ENCODE data around the gene SLFN13. TPM values are rescaled to one million over a fixed set of nuclear protein-coding genes. Genes with fewer than 3 reads are reported as not detected.

The SLFN13 gene
- total and polyA plus RNA-seq, 9 of the 15 experiments (the other 6 are each of a cell fraction or from before 2014, with no cell fraction given): 0.04 to 0.49 (median 0.17) TPM

DNA sequence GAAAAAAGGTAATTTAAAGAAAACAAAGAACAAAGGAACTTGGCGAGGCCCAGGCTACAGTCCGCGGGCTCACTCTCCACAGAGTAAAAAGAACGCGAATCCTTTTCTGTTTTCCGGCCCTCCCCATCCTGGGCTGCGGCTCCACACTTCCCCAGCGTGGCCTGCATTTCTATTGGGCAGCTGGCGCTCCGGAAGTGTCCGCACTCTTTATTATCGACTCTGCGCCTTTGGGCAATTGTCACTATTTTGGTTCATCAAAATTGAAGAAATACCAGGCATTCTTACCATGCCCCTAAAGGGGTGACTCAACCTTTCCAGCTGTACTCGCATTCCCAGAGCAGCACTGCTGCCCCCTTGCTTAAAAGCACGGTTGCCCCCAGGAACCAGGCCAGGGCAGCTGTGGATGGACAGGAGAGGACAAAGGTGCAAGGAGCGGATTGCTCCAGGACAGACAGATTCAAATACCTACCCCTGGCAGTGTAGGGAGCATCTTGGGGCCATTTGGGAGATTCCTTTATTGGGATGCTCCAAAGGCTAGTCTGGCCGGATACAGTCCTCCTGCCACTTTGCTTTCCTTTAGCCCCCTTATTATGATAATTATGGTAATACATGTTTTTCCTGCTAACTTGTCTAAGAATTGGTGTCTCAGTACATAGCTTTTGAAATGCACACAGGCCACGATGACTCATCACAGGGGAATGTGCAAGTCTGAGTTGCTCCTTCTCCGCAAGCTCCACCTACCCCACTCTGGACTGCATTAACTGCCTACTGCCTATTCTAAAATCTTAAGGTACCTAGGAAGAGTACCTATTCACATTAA, 15.3 kb downstream of the SLFN13 start:
- H3K9me3 ChIP-seq (replicated peaks; ENCODE audit: control insufficient read depth, insufficient read depth, low read depth, low read length): no peaks in the 10 kb centered on the region
- in situ Hi-C loops (cut with MboI): no loop called here
- no peak overlapping the region for H2AFZ ChIP-seq (ENCODE audit: low read depth, low read length)
- no peaks in the 10 kb centered on the region for H3K36me3 ChIP-seq (ENCODE audit: control insufficient read depth, insufficient read depth, low read length)
- CTCF ChIA-PET (ENCODE audit: low intra/inter-chr PET ratio): no interaction called here
- H4K20me1 ChIP-seq (replicated peaks; ENCODE audit: control insufficient read depth, insufficient read depth, low read length): no peaks in the 10 kb centered on the region
- FAIRE-seq (peak; percentile 93), ATAC-seq (peak; percentile 95), DNase-seq (ENCODE audit: extremely low read depth in 1 of 4, low spot score in 3 of 4) (peak; percentile 52 to 72 (median 66))
- no peak overlapping the region for H3K27ac ChIP-seq (ENCODE audit: extremely low read depth, low read depth, low read length)
- no peaks in the 10 kb centered on the region for H3K9me1 ChIP-seq (ENCODE audit: control insufficient read depth, insufficient read depth, low read length)
- no peak overlapping the region for H3K4me3 ChIP-seq
- POLR2A ChIA-PET: interaction anchor here (0.8 to 1.9 kb wide), 3 partner anchors 15 to 656 kb away, joined by 3 to 6 read pairs (median 3); partner anchors contain the start of gene SLFN13
- no TSS peak for BruUV-seq (replicated peaks)
- no peaks in the 10 kb centered on the region for H3K79me2 ChIP-seq (ENCODE audit: control insufficient read depth, insufficient read depth, low read length)
- H3K9ac ChIP-seq (ENCODE audit: insufficient read depth in 1 of 2, low read depth in 2 of 2, low read length in 2 of 2): no peak overlapping the region
- peaks cover 0 to 7% of the 10 kb centered on the region in 2 experiments; a peak in 2 of 5 replicates for H3K4me1 ChIP-seq (replicated peaks in 1 of 2; ENCODE audit: control insufficient read depth in 2 of 2, insufficient read depth in 2 of 2, low read length in 2 of 2)
- peak overlapping the region; percentile 10; the same call in 1 of the 2 replicates for H3K4me2 ChIP-seq (ENCODE audit: insufficient read depth, low read length)
- intact Hi-C loops (cut with micrococcal nuclease): loop anchor here (10.0 kb wide), 1 partner anchor 102 kb away; the partner anchor contains the start of gene SLFN12L
- WGBS (ENCODE audit: insufficient coverage, low coverage, missing lambda C conversion rate): 36% methylated on average over 19 of the region's 19 CpGs
- H3K27me3 ChIP-seq (ENCODE audit: control insufficient read depth in 2 of 2, insufficient read depth in 2 of 2, low read length in 2 of 2): peaks cover 20 to 23% of the 10 kb centered on the region in 2 experiments; a peak in 4 of 5 replicates
- no peak for TF ChIP-seq PTBP1 (IDR thresholded peaks at IDR 0.05; ENCODE audit: low read depth, low read length)
- TF ChIP-seq ATF7 (IDR thresholded peaks at IDR 0.05): 0 out of 2 replicates have a peak, but pooled peaks have one; percentile 30
- TF ChIP-seq NFE2 (IDR thresholded peaks at IDR 0.05; ENCODE audit: low read depth): peak; percentile 62
- TF ChIP-seq, protein P1, sequence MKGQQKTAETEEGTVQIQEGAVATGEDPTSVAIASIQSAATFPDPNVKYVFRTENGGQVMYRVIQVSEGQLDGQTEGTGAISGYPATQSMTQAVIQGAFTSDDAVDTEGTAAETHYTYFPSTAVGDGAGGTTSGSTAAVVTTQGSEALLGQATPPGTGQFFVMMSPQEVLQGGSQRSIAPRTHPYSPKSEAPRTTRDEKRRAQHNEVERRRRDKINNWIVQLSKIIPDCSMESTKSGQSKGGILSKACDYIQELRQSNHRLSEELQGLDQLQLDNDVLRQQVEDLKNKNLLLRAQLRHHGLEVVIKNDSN (CRISPR knock-in tag; IDR thresholded peaks at IDR 0.05): no peak
- no peak for TF ChIP-seq NR1H2 (CRISPR knock-in tag; IDR thresholded peaks at IDR 0.05)
- peak; percentile 91 for TF ChIP-seq FOSL1 (tag; conservative IDR thresholded peaks at IDR 0.05)
- TF ChIP-seq JUNB (CRISPR knock-in tag; conservative IDR thresholded peaks at IDR 0.05): peak; percentile 76
- peak; percentile 86 for TF ChIP-seq TEAD4 (IDR thresholded peaks at IDR 0.05; ENCODE audit: low read length)
- TF ChIP-seq TEAD4 (CRISPR knock-in tag; IDR thresholded peaks at IDR 0.05; ENCODE audit: borderline replicate concordance): no peak
- peak; percentile 88 for TF ChIP-seq JUN (IDR thresholded peaks at IDR 0.05; ENCODE audit: borderline replicate concordance, low read depth, low read length)
- no peak for TF ChIP-seq JUN (CRISPR knock-in tag; IDR thresholded peaks at IDR 0.05; ENCODE audit: borderline replicate concordance)
- no peak for TF ChIP-seq RBM15 (IDR thresholded peaks at IDR 0.05; ENCODE audit: insufficient read depth, low read length)
- peak; percentile 52 for TF ChIP-seq C11orf30 (IDR thresholded peaks at IDR 0.05; ENCODE audit: low read depth)
- peak; percentile 99 for TF ChIP-seq JUND (IDR thresholded peaks at IDR 0.05; ENCODE audit: borderline replicate concordance, low read depth, low read length)
- TF ChIP-seq JUND (tag; IDR thresholded peaks at IDR 0.05; ENCODE audit: borderline replicate concordance, low read depth, low read length): peak; percentile 99
- TF ChIP-seq CBX8 (IDR thresholded peaks at IDR 0.05; ENCODE audit: borderline replicate concordance, extremely low read depth, low read depth, low read length, poor library complexity, severe bottlenecking): no peak
- TF ChIP-seq SMARCA4 (IDR thresholded peaks at IDR 0.05): 0 out of 2 replicates have a peak, but pooled peaks have one; percentile 51
- TF ChIP-seq, protein P2, sequence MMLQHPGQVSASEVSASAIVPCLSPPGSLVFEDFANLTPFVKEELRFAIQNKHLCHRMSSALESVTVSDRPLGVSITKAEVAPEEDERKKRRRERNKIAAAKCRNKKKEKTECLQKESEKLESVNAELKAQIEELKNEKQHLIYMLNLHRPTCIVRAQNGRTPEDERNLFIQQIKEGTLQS (IDR thresholded peaks at IDR 0.05): peak; percentile 97
- TF ChIP-seq, protein P2 (CRISPR knock-in tag; conservative IDR thresholded peaks at IDR 0.05): peak; percentile 90

All from K562 (cell line).